H1 (cell line): ENCODE measurements around the gene FRMPD1. TPM values are rescaled to one million over a fixed set of nuclear protein-coding genes. Genes with fewer than 3 reads are reported as not detected.

Source experiments
- CTCF ChIA-PET: fragments of 300-600 bp; sonication (Branson Sonifier 250); formaldehyde crosslinking; loops from one replicate; lab custom pipeline; 2021; ENCODE audit not compliant: partially characterized antibody; lab: Charles Lee
- POLR2A ChIA-PET: fragments of 300-600 bp; sonication (Branson Sonifier 250); formaldehyde crosslinking; loops from one replicate; lab custom pipeline; 2021; ENCODE audit warnings: inconsistent platforms; ENCODE audit not compliant: partially characterized antibody; lab: Charles Lee
- DNase-seq, 2 experiments: peaks; one replicate each; pipeline versions ENCODE4 v3.0.0 to v3.0.0-alpha.2; 2010 to 2022; ENCODE audit warnings: low spot score in 2 of 2, low read depth in 1 of 2, mixed read lengths in 1 of 2
- FAIRE-seq: peaks from 2 replicates; lab custom pipeline; 2011; peaks lifted over from hg19 to GRCh38; lab: Jason Lieb, UNC
- H2AFZ ChIP-seq: 2 replicates; pipeline ENCODE4 v1.8.1; 2012; ENCODE audit warnings: low read length, inconsistent platforms
- H2AK5ac ChIP-seq: 2 replicates; pipeline ENCODE4 v1.6.1; 2013; ENCODE audit warnings: low read depth, low read length
- H2BK120ac ChIP-seq: replicated peaks from 2 replicates; pipeline ENCODE3; 2013; ENCODE audit warnings: low read depth, low read length, inconsistent platforms
- H2BK12ac ChIP-seq: 2 replicates; pipeline ENCODE4 v1.6.1; 2013; ENCODE audit warnings: low read depth, low read length
- H2BK15ac ChIP-seq: 2 replicates; pipeline ENCODE4 v1.6.1; 2013; ENCODE audit warnings: low read length
- H2BK20ac ChIP-seq: 2 replicates; pipeline ENCODE4 v1.6.1; 2013; ENCODE audit warnings: low read length
- H2BK5ac ChIP-seq: 2 replicates; pipeline ENCODE4 v1.6.1; 2013; ENCODE audit warnings: low read depth, low read length
- H3K14ac ChIP-seq: 2 replicates; pipeline ENCODE4 v1.6.1; 2013; ENCODE audit warnings: inconsistent platforms; ENCODE audit not compliant: insufficient read length
- H3K18ac ChIP-seq: 2 replicates; pipeline ENCODE4 v1.6.1; 2013; ENCODE audit warnings: low read length; ENCODE audit errors: extremely low read depth
- H3K23ac ChIP-seq: 2 replicates; pipeline ENCODE4 v1.6.1; 2013; ENCODE audit warnings: inconsistent platforms; ENCODE audit not compliant: insufficient read length
- H3K23me2 ChIP-seq: 2 replicates; pipeline ENCODE4 v1.6.1; 2013; ENCODE audit warnings: low read depth, low read length
- H3K27ac ChIP-seq: 2 replicates; pipeline ENCODE4 v1.6.1; 2011; ENCODE audit warnings: low read depth, low read length, inconsistent platforms
- H3K27me3 ChIP-seq, 4 experiments: replicated peaks in 1 of 4; 1 replicate in 1 of 4; 2 replicates in 3 of 4; pipeline versions ENCODE4 v1.6.1 to v1.8.1; 2011 to 2013; ENCODE audit warnings: low read length in 3 of 4, mild to moderate bottlenecking in 3 of 4, inconsistent platforms in 2 of 4, mixed read lengths in 2 of 4, moderate library complexity in 1 of 4; ENCODE audit not compliant: control insufficient read depth in 3 of 4, insufficient read depth in 3 of 4; ENCODE audit errors: extremely low read depth in 1 of 4
- H3K36me3 ChIP-seq, 4 experiments: 2 replicates each; pipeline versions ENCODE4 v1.6.1 to v1.8.1; 2011 to 2013; ENCODE audit warnings: mild to moderate bottlenecking in 4 of 4, low read length in 3 of 4, moderate library complexity in 2 of 4, control low read depth in 1 of 4, inconsistent platforms in 1 of 4; ENCODE audit not compliant: insufficient read depth in 4 of 4, control insufficient read depth in 2 of 4
- H3K4ac ChIP-seq: replicated peaks from 2 replicates; pipeline ENCODE3; 2013; ENCODE audit warnings: low read length, low read depth, mixed read lengths, inconsistent platforms; ENCODE audit not compliant: insufficient read length
- H3K4me1 ChIP-seq, 4 experiments: replicated peaks in 1 of 4; 1 replicate in 1 of 4; 2 replicates in 3 of 4; pipeline versions ENCODE4 v1.6.1 to v1.8.1; 2011 to 2013; ENCODE audit warnings: low read length in 3 of 4, inconsistent platforms in 2 of 4, mixed read lengths in 1 of 4; ENCODE audit not compliant: insufficient read depth in 4 of 4, control insufficient read depth in 3 of 4
- H3K4me2 ChIP-seq, 2 experiments: 2 replicates each; pipeline versions ENCODE4 v1.6.1 to v1.8.1; 2011 to 2013; ENCODE audit warnings: low read depth in 2 of 2, low read length in 2 of 2, control low read depth in 1 of 2, inconsistent platforms in 1 of 2, mild to moderate bottlenecking in 1 of 2; ENCODE audit not compliant: insufficient read depth in 1 of 2
- H3K4me3 ChIP-seq, 4 experiments: fragments of 200-600, 300-600 bp in 1 of 4; sonication (generic), shearing (Covaris generic), sonication (Bioruptor Twin) in 1 of 4; 2 replicates each; pipeline versions ENCODE4 v1.5.1 to v1.8.1; 2011 to 2016; ENCODE audit warnings: low read length in 4 of 4, low read depth in 3 of 4, control low read depth in 2 of 4, inconsistent platforms in 2 of 4, mild to moderate bottlenecking in 2 of 4, mixed read lengths in 1 of 4, moderate library complexity in 1 of 4; ENCODE audit not compliant: insufficient read depth in 2 of 4; ENCODE audit errors: extremely low read depth in 1 of 4
- H3K56ac ChIP-seq: replicated peaks from 2 replicates; pipeline ENCODE3; 2013; ENCODE audit warnings: low read depth, mild to moderate bottlenecking, mixed read lengths, low read length, inconsistent platforms; ENCODE audit not compliant: insufficient read length
- H3K79me1 ChIP-seq: 2 replicates; pipeline ENCODE4 v1.6.1; 2013; ENCODE audit warnings: low read depth, low read length, control low read depth
- H3K79me2 ChIP-seq, 2 experiments: 2 replicates each; pipeline versions ENCODE4 v1.6.1 to v1.8.1; 2012 to 2013; ENCODE audit warnings: low read length in 2 of 2, mild to moderate bottlenecking in 2 of 2, inconsistent platforms in 1 of 2; ENCODE audit not compliant: insufficient read depth in 2 of 2, control insufficient read depth in 1 of 2
- H3K9ac ChIP-seq, 4 experiments: replicated peaks in 1 of 4; 1 replicate in 1 of 4; 2 replicates in 3 of 4; pipeline versions ENCODE4 v1.6.1 to v1.8.1; 2011 to 2013; ENCODE audit warnings: low read depth in 3 of 4, low read length in 3 of 4, control low read depth in 2 of 4, mild to moderate bottlenecking in 2 of 4, moderate library complexity in 2 of 4, inconsistent platforms in 1 of 4; ENCODE audit errors: extremely low read depth in 1 of 4
- H3K9me3 ChIP-seq, 2 experiments: 2 replicates each; pipeline versions ENCODE4 v1.6.1 to v1.8.1; 2012 to 2013; ENCODE audit warnings: mild to moderate bottlenecking in 2 of 2, moderate library complexity in 2 of 2, control low read depth in 1 of 2, inconsistent platforms in 1 of 2, low read depth in 1 of 2, low read length in 1 of 2, mixed read lengths in 1 of 2; ENCODE audit not compliant: insufficient read depth in 2 of 2
- H4K20me1 ChIP-seq, 2 experiments: replicated peaks in 1 of 2; 2 replicates each; pipeline versions ENCODE3 to v1.8.1; 2011 to 2013; ENCODE audit warnings: inconsistent platforms in 2 of 2, low read length in 2 of 2, mild to moderate bottlenecking in 1 of 2; ENCODE audit not compliant: insufficient read depth in 2 of 2, control insufficient read depth in 1 of 2
- H4K5ac ChIP-seq: 2 replicates; pipeline ENCODE4 v1.6.1; 2013; ENCODE audit warnings: low read length, low read depth, mixed read lengths, inconsistent platforms; ENCODE audit not compliant: insufficient read length
- H4K8ac ChIP-seq: 2 replicates; pipeline ENCODE4 v1.8.0; 2013; ENCODE audit warnings: mild to moderate bottlenecking, moderate library complexity, low read length, inconsistent platforms; ENCODE audit not compliant: insufficient read depth; ENCODE audit errors: extremely low read depth
- H4K91ac ChIP-seq: replicated peaks from 2 replicates; pipeline ENCODE3; 2013; ENCODE audit warnings: low read length, mixed read lengths, inconsistent platforms; ENCODE audit not compliant: insufficient read length
- ATF2 ChIP-seq: IDR thresholded peaks from 2 replicates; pipeline ENCODE4 v1.6.1; 2012; ENCODE audit warnings: low read length, inconsistent platforms
- CHD1 ChIP-seq: IDR thresholded peaks from 2 replicates; pipeline ENCODE4 v1.6.1; 2012; ENCODE audit warnings: low read depth, low read length, improper control_type of control experiment
- GTF2F1 ChIP-seq: IDR thresholded peaks from 2 replicates; pipeline ENCODE4 v1.6.1; 2012; ENCODE audit warnings: low read depth, low read length, improper control_type of control experiment, borderline replicate concordance
- KDM1A ChIP-seq: fragments of 200-600, 300-600 bp; sonication (generic); IDR thresholded peaks from 2 replicates; pipeline ENCODE4 v1.7.1; 2016; ENCODE audit warnings: mild to moderate bottlenecking, low read length, borderline replicate concordance
- PHF8 ChIP-seq: fragments of 200-600 bp; sonication (generic); conservative IDR thresholded peaks from 2 replicates; pipeline ENCODE4 v1.7.1; 2012; ENCODE audit warnings: low read depth, mild to moderate bottlenecking, inconsistent platforms, low read length, moderate library complexity
- POU5F1 ChIP-seq: IDR thresholded peaks from 2 replicates; pipeline ENCODE4 v1.6.1; 2011; ENCODE audit warnings: low read depth, mild to moderate bottlenecking, low read length, moderate library complexity
- RAD21 ChIP-seq, 2 experiments: IDR thresholded peaks in 1 of 2; conservative IDR thresholded peaks in 1 of 2; 2 replicates each; pipeline ENCODE4 v1.6.1; 2011; ENCODE audit warnings: low read depth in 2 of 2, low read length in 2 of 2, improper control_type of control experiment in 1 of 2, inconsistent platforms in 1 of 2, mild to moderate bottlenecking in 1 of 2, moderate library complexity in 1 of 2
- RFX5 ChIP-seq: IDR thresholded peaks from 2 replicates; pipeline ENCODE4 v1.6.1; 2011; ENCODE audit warnings: low read depth, low read length, improper control_type of control experiment, borderline replicate concordance
- SIX5 ChIP-seq: IDR thresholded peaks from 2 replicates; pipeline ENCODE4 v1.6.1; 2011; ENCODE audit warnings: mild to moderate bottlenecking, low read depth, low read length
- USF2 ChIP-seq: IDR thresholded peaks from 2 replicates; pipeline ENCODE4 v1.6.1; 2011; ENCODE audit warnings: low read length, improper control_type of control experiment
- YY1 ChIP-seq: IDR thresholded peaks from 2 replicates; pipeline ENCODE4 v1.6.1; 2011; ENCODE audit warnings: low read depth, mild to moderate bottlenecking, low read length
- WGBS, 2 experiments: shearing (Covaris generic) in 1 of 2; methylation state at CpG; one replicate each; pipeline versions ENCODE4 v1.1.6 to v1.1.7; 2013 to 2015; ENCODE audit warnings: low lambda C conversion rate in 2 of 2, mixed read lengths in 2 of 2, inconsistent platforms in 1 of 2, low coverage in 1 of 2, missing lambda C conversion rate in 1 of 2; ENCODE audit not compliant: insufficient replicate concordance in 2 of 2, insufficient coverage in 1 of 2, insufficient read length in 1 of 2; ENCODE audit errors: extremely low coverage in 1 of 2, missing lambda C conversion rate in 1 of 2; 5-methylcytosine and 5-hydroxymethylcytosine counted together
- polyA plus RNA-seq, 7 experiments: library from polyadenylated mRNA; depleted of rRNA in 3 of 7; stranded (reverse) in 5 of 7; unstranded in 2 of 7; fragments of >200 nt in 5 of 7; fragments of 200-250 nt in 2 of 7; gene quantifications; 1 replicate in 5 of 7; 2 replicates in 1 of 7; 4 replicates in 1 of 7; pipeline versions ENCODE4 v1.2.1 to v1.2.3, GENCODE V29; 2011 to 2013; ENCODE audit warnings: missing spikeins in 2 of 7, mixed read lengths in 2 of 7
- total RNA-seq: library from RNA; stranded (reverse); fragmentation: NEBNext Ultra II Directional; extraction: Animal tissue kit (Norgen Biotek cat#: 25700); gene quantifications from 2 replicates; pipeline ENCODE4 v1.2.1, GENCODE V29; 2021

The FRMPD1 gene
- total and polyA plus RNA-seq, 2 of the 8 experiments (the other 6 are each of a cell fraction or from before 2014, with no cell fraction given): 0.27 to 0.32 TPM

- Histone ChIP-seq H2BK5ac (no peak overlapping the region), H3K56ac (no peak overlapping the region), H3K9ac (no peak overlapping the region), H4K5ac (no peak overlapping the region), H3K4me1 (no peaks in the 10 kb centered on the region), H3K9me3 (no peaks in the 10 kb centered on the region), H2BK20ac (no peak overlapping the region), H2BK12ac (no peak overlapping the region), H3K14ac (no peak overlapping the region), H2BK120ac (no peak overlapping the region), H3K4me2 (no peak overlapping the region), H2AFZ (no peak overlapping the region), H3K79me2 (no peaks in the 10 kb centered on the region), H3K27ac (no peak overlapping the region), H3K36me3 (no peaks in the 10 kb centered on the region), H3K18ac (no peak overlapping the region), H4K8ac (no peak overlapping the region), H3K23ac (no peak overlapping the region), H4K91ac (no peak overlapping the region), H3K4ac (no peak overlapping the region), H3K4me3 (no peak overlapping the region), H2BK15ac (no peak overlapping the region), H3K79me1 (no peaks in the 10 kb centered on the region), H4K20me1 (no peaks in the 10 kb centered on the region), H3K23me2 (no peaks in the 10 kb centered on the region; the same call in 1 of the 2 replicates), H3K27me3 (peaks cover 0 to 3% (median 2%) of the 10 kb centered on the region in 4 experiments; a peak in 3 of 7 replicates), H2AK5ac (no peak overlapping the region)
- 85% methylated on average over 5 of the region's 5 CpGs; no CpG with 5 or more reads in 1 of the 2 experiments for WGBS, 2 experiments
- DNase-seq (no peak), FAIRE-seq (no peak)
- POLR2A ChIA-PET: no interaction called here
- CTCF ChIA-PET: no interaction called here
- no peak for TF ChIP-seq YY1
- TF ChIP-seq ATF2: no peak
- no peak for TF ChIP-seq SIX5
- TF ChIP-seq USF2: no peak
- TF ChIP-seq RFX5: no peak
- no peak for TF ChIP-seq RAD21 (IDR thresholded peaks at IDR 0.05 in 1 of 2, conservative IDR thresholded peaks at IDR 0.05 in 1 of 2; ENCODE audit: low read depth in 2 of 2, low read length in 2 of 2)
- no peak for TF ChIP-seq KDM1A
- TF ChIP-seq PHF8: no peak
- TF ChIP-seq POU5F1: no peak
- TF ChIP-seq CHD1: no peak
- TF ChIP-seq GTF2F1: no peak
These were observed 141.4 kb downstream of the FRMPD1 start for GRCh38 chr9:37792122-37792521.
